AG09309 (cell line): ENCODE results near the gene ANKRD2.

Experiments
- DNase-seq: peaks from one replicate; pipeline ENCODE4 v3.0.0-alpha.2; 2010; ENCODE audit warnings: low read depth
- H3K4me3 ChIP-seq: 2 replicates; pipeline ENCODE4 v1.5.1; 2011; ENCODE audit warnings: mild to moderate bottlenecking, low read depth, low read length, moderate library complexity; ENCODE audit not compliant: control insufficient read depth
- CTCF ChIP-seq: IDR thresholded peaks from 2 replicates; pipeline ENCODE4 v1.5.1; 2011; ENCODE audit warnings: mild to moderate bottlenecking, low read depth, low read length, inconsistent platforms; ENCODE audit not compliant: insufficient read depth, control insufficient read depth; ENCODE audit errors: missing control alignments

ANKRD2 gene

GRCh38 chr10:97538839-97539238 is 33.7 kb upstream of the ANKRD2 start:
- no peak for DNase-seq
- TF ChIP-seq CTCF = no peak
- no peak overlapping the region for H3K4me3 ChIP-seq

GRCh38 chr10:97539523-97540200 is 32.9 kb upstream of the ANKRD2 start:
- TF ChIP-seq CTCF = peak; percentile 42
- H3K4me3 ChIP-seq = no peak overlapping the region
- peak; percentile 61 for DNase-seq

GRCh38 chr10:97540669-97541500 is 31.7 kb upstream of the ANKRD2 start:
- TF ChIP-seq CTCF = no peak
- DNase-seq = no peak
- H3K4me3 ChIP-seq = no peak overlapping the region

- H3K4me3 ChIP-seq = no peak overlapping the region; the same call in 1 of the 2 replicates
- no peak for TF ChIP-seq CTCF
- DNase-seq = peak; percentile 62
Observed at GRCh38 chr10:97542169-97543024, 30.2 kb upstream of the ANKRD2 start.

- no peak for TF ChIP-seq CTCF
- peak; percentile 77 for DNase-seq
- H3K4me3 ChIP-seq = no peak overlapping the region
Observed at GRCh38 chr10:97543025-97543546, 29.5 kb upstream of the ANKRD2 start.
